Endothelial cell of umbilical vein (primary cell): Measurements from ENCODE around the gene GABPB2.

Experiments
- CTCF ChIP-seq, 2 donors: IDR thresholded peaks; 1 replicate in 1 of 2; 2 replicates in 1 of 2; pipeline ENCODE4 v1.5.1; 2011; ENCODE audit warnings: low read length in 2 of 2, mild to moderate bottlenecking in 2 of 2, moderate library complexity in 2 of 2, control low read depth in 1 of 2, inconsistent platforms in 1 of 2, low read depth in 1 of 2; ENCODE audit not compliant: insufficient read depth in 1 of 2; ENCODE audit errors: extremely low read depth in 1 of 2
- EZH2 ChIP-seq: IDR thresholded peaks from 2 replicates; pipeline ENCODE4 v1.6.1; 2012; ENCODE audit warnings: borderline replicate concordance, low read depth, mild to moderate bottlenecking, moderate library complexity, low read length, inconsistent platforms; ENCODE audit not compliant: severe bottlenecking
- FOS ChIP-seq: IDR thresholded peaks from 2 replicates; pipeline ENCODE4 v1.6.1; 2011; ENCODE audit warnings: mild to moderate bottlenecking, low read length, moderate library complexity, borderline replicate concordance; ENCODE audit not compliant: insufficient read depth
- GATA2 ChIP-seq: IDR thresholded peaks from 2 replicates; pipeline ENCODE4 v1.7.0; 2011; ENCODE audit warnings: low read depth, mild to moderate bottlenecking, moderate library complexity, mixed read lengths, low read length; ENCODE audit not compliant: insufficient read length, insufficient read depth
- JUN ChIP-seq: IDR thresholded peaks from 2 replicates; pipeline ENCODE4 v1.6.1; 2011; ENCODE audit warnings: borderline replicate concordance, low read depth; ENCODE audit not compliant: insufficient read length, insufficient read depth
- MAX ChIP-seq: IDR thresholded peaks from 2 replicates; pipeline ENCODE4 v1.6.1; 2011; ENCODE audit not compliant: insufficient read depth, insufficient read length
- MYC ChIP-seq: IDR thresholded peaks from one replicate; pipeline ENCODE4 v1.6.1; 2011; ENCODE audit warnings: mild to moderate bottlenecking, low read depth, low read length
- POLR2A ChIP-seq: IDR thresholded peaks from 2 replicates; pipeline ENCODE4 v1.6.1; 2012; ENCODE audit warnings: low read depth, mild to moderate bottlenecking, control low read depth, low read length
- POLR2AphosphoS5 ChIP-seq: IDR thresholded peaks from 2 replicates; pipeline ENCODE4 v1.6.1; 2012; ENCODE audit warnings: low read depth, mild to moderate bottlenecking, control low read depth, low read length, moderate library complexity; ENCODE audit not compliant: insufficient read depth

GRCh38 chr1:151055581-151055980, 15.0 kb upstream of the GABPB2 start:
- TF ChIP-seq CTCF (IDR thresholded peaks at IDR 0.05; ENCODE audit: extremely low read depth in 1 of 2, insufficient read depth in 1 of 2, low read depth in 1 of 2, low read length in 2 of 2) (no peak), EZH2 (no peak), POLR2AphosphoS5 (no peak), JUN (no peak), MAX (no peak), POLR2A (no peak), MYC (no peak), FOS (no peak), GATA2 (no peak)
